Stomach (tissue), 19 donors: ENCODE measurements around the gene DYNC1I1. TPM values are rescaled to one million over a fixed set of nuclear protein-coding genes. Genes with fewer than 3 reads are reported as not detected.

ENCODE experiments used
- DNase-seq, 2 donors: peaks; one replicate each; pipeline versions ENCODE4 v3.0.0 to v3.0.0-alpha.2; 2013 to 2019
- H3K27ac ChIP-seq, 5 donors: fragments of 200-600 bp in 4 of 5; sonication (generic) in 4 of 5; one replicate each; pipeline ENCODE4 v1.5.1; 2013 to 2019; ENCODE audit warnings: mild to moderate bottlenecking in 1 of 5, moderate library complexity in 1 of 5
- H3K27me3 ChIP-seq, 3 donors: fragments of 200-600 bp; sonication (generic); one replicate each; pipeline ENCODE4 v1.5.1; 2017 to 2019; ENCODE audit warnings: mixed run types in 1 of 3
- H3K36me3 ChIP-seq, 4 donors: fragments of 200-600 bp; sonication (generic); 1 replicate in 3 of 4; 2 replicates in 1 of 4; pipeline ENCODE4 v1.5.1; 2016 to 2019
- H3K4me1 ChIP-seq, 4 donors: fragments of 200-600 bp; sonication (generic); one replicate each; pipeline ENCODE4 v1.5.1; 2016 to 2019
- H3K4me3 ChIP-seq, 4 donors: fragments of 200-600 bp; sonication (generic) in 3 of 4; one replicate each; pipeline ENCODE4 v1.5.1; 2016 to 2019; ENCODE audit warnings: mild to moderate bottlenecking in 1 of 4
- H3K9me3 ChIP-seq, 4 donors: fragments of 200-600 bp; sonication (generic); one replicate each; pipeline ENCODE4 v1.5.1; 2016 to 2019
- EP300 ChIP-seq: sonication (generic); formaldehyde crosslinking; IDR thresholded peaks from one replicate; pipeline ENCODE4 v1.6.1; 2017; ENCODE audit warnings: antibody characterized with exemption
- POLR2A ChIP-seq, 4 donors: fragments of 450-650 bp; IDR thresholded peaks; one replicate each; pipeline ENCODE4 v1.6.1; 2016; ENCODE audit warnings: antibody characterized with exemption in 4 of 4, control low read depth in 2 of 4, mild to moderate bottlenecking in 1 of 4, moderate library complexity in 1 of 4
- POLR2AphosphoS5 ChIP-seq, 3 donors: sonication (generic); formaldehyde crosslinking; IDR thresholded peaks; one replicate each; pipeline ENCODE4 v1.6.1; 2016; ENCODE audit warnings: antibody characterized with exemption in 3 of 3
- WGBS, 5 donors: extraction: QIAGEN DNeasy Blood & Tissue Kit in 3 of 5; methylation state at CpG; one replicate each; pipeline versions ENCODE4 v1.1.5 to v1.1.7; 2013 to 2018; 5-methylcytosine and 5-hydroxymethylcytosine counted together
- intact Hi-C: fragments of 100-400 bp; cut with DNase I; formaldehyde crosslinking; loops from one replicate; pipeline ENCODE4 v1.15.1; 2023; ENCODE audit warnings: low total_unique reads
- long read RNA-seq, 10 donors: transcript quantifications; one replicate each; lab custom pipeline, GENCODE V29; 2026
- polyA plus RNA-seq, 3 donors: library from polyadenylated mRNA; stranded (reverse); fragments of 200-250 nt; gene quantifications; one replicate each; pipeline ENCODE4 v1.2.3, GENCODE V29; 2013
- total RNA-seq, 5 donors: library from RNA; depleted of rRNA; stranded (reverse); fragments of >200 nt; gene quantifications; one replicate each; pipeline versions ENCODE4 v1.1.0 to v1.2.3, GENCODE V29; 2014 to 2016
- TF ChIP-seq, protein P1 (sequence below), 7 experiments: fragments of 450-650 bp in 4 of 7; fragments of 200-600 bp in 3 of 7; sonication (generic) in 3 of 7; IDR thresholded peaks; one replicate each; pipeline ENCODE4 v1.5.1; 2016 to 2019; ENCODE audit warnings: antibody characterized with exemption in 7 of 7, control low read depth in 2 of 7, mild to moderate bottlenecking in 1 of 7
- donor health status: healthy with polysubstance abuse.
- donor health status: Bipolar disorder and iron deficiency.
- donor health status: healthy.

Gene DYNC1I1
- total RNA-seq (10 to 100 TPM in 3 of 5 donors, 1 to 10 TPM in 2; 5.1 to 69.4 (median 16.5) TPM), polyA plus RNA-seq (1 to 10 TPM in 2 of 3 donors, under 1 TPM in 1; 0.93 to 1.5 (median 1.4) TPM)
- long read RNA-seq, donor 1 = 0 reads
- long read RNA-seq, donor 2, partial matches to known transcripts = 0 of 1 reads
- long read RNA-seq, donor 2, other reads (novel, unspliced or antisense) = 0 of 1 reads
- long read RNA-seq, donor 3 = 0 reads
- long read RNA-seq, donor 4 = 0 reads
- long read RNA-seq, donor 5, partial matches to known transcripts = 0 of 1 reads
- long read RNA-seq, donor 5, other reads (novel, unspliced or antisense) = 0 of 1 reads
- long read RNA-seq, donor 6 = 0 reads
- long read RNA-seq, donor 7 = 0 reads
- long read RNA-seq, donor 8, partial matches to known transcripts = 0 of 1 reads
- long read RNA-seq, donor 8, other reads (novel, unspliced or antisense) = 0 of 1 reads
- long read RNA-seq, donor 9 = 0 reads
- long read RNA-seq, donor 10 = 0 reads

DNA sequence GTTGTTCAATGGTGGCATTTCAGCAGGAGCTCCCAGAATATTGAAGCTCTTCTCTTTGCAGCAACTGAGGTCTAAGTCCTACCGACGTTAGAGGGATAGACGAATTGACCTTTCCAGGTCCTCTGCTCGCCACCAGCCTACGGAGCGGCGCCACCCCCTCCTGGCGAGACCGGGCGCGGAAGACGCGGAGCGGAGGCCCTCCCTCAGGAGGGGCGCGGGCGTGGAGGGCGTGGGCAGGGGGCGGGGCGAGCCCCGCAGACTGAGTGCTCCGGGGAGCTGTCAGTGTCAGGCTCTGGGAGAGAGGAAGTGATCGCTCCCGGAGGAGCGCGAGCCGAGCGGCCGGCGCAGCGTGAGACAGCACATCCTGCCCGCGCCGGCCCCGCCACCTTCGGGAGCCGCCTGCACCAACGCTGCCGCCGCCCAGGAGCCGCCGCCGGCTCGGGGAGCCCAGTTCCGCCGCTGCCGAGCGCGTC lies at the start of gene DYNC1I1:
TSS of gene DYNC1I1 (plus strand) at position 257 of the 473 bp plus-strand sequence. CDS start 32,176 bp downstream, outside the sequence.
- TF ChIP-seq, protein P1, sequence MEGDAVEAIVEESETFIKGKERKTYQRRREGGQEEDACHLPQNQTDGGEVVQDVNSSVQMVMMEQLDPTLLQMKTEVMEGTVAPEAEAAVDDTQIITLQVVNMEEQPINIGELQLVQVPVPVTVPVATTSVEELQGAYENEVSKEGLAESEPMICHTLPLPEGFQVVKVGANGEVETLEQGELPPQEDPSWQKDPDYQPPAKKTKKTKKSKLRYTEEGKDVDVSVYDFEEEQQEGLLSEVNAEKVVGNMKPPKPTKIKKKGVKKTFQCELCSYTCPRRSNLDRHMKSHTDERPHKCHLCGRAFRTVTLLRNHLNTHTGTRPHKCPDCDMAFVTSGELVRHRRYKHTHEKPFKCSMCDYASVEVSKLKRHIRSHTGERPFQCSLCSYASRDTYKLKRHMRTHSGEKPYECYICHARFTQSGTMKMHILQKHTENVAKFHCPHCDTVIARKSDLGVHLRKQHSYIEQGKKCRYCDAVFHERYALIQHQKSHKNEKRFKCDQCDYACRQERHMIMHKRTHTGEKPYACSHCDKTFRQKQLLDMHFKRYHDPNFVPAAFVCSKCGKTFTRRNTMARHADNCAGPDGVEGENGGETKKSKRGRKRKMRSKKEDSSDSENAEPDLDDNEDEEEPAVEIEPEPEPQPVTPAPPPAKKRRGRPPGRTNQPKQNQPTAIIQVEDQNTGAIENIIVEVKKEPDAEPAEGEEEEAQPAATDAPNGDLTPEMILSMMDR (IDR thresholded peaks at IDR 0.05) = no peak
- TF ChIP-seq POLR2A (IDR thresholded peaks at IDR 0.05) (no peak), EP300 (no peak), POLR2AphosphoS5 (IDR thresholded peaks at IDR 0.05) (peak in 2 of 3 donors; percentile 30 to 35)
- WGBS, 5 donors = 0 to 3% (median 0%) methylated on average over 4 to 49 of the region's 49 CpGs
- intact Hi-C loops = no loop called here
- no peaks in the 10 kb centered on the region for H3K36me3 ChIP-seq
- peaks cover 0 to 13% (median 11%) of the 10 kb centered on the region in 3 donors for H3K27me3 ChIP-seq
- H3K9me3 ChIP-seq = no peaks in the 10 kb centered on the region
- peaks cover 0 to 29% (median 8%) of the 10 kb centered on the region in 4 donors for H3K4me1 ChIP-seq
- H3K27ac ChIP-seq = peak within 1 kb of the TSS in 3 of 5 donors; percentile 39 to 85 (median 63)
- DNase-seq = peak; percentile 61 to 87
- H3K4me3 ChIP-seq = peak within 1 kb of the TSS; percentile 56 to 76 (median 72)

DNA sequence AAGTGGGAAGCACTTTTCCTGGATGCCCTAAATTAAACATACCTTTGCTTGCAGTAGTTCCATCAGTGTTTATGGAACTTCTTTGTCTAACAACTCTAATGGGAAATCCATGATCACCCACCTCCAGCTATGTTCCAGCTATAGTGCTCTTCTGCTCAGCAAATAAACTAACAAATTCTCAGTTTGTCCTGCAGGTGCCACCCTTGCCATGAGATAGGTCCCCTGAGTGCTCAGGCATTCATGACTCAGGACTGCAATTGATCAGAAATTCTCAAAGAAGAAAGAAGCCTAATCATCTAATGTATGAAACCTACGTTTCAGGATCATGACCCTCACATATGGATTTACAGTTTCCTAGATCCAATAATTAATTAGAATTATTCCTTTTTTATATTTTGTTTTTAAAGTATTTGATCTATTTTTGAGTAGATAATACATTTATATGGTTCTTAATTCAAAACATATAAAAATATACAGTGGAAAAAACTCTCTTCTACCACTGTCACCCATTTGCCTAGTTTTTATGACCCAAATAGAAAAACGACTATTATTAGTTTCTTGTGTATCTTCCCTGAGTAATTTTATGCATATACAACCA lies 48.7 kb upstream of the DYNC1I1 start:
- H3K27ac ChIP-seq = no peak overlapping the region
- peak in 1 of 2 donors; percentile 78 for DNase-seq
- H3K4me3 ChIP-seq = no peak overlapping the region
- 9 to 14% (median 12%) methylated on average over 2 of the region's 2 CpGs for WGBS, 5 donors
- H3K36me3 ChIP-seq = no peaks in the 10 kb centered on the region
- H3K4me1 ChIP-seq = no peaks in the 10 kb centered on the region
- H3K27me3 ChIP-seq = peaks cover 0 to 10% (median 0%) of the 10 kb centered on the region in 3 donors
- TF ChIP-seq, protein P1 (IDR thresholded peaks at IDR 0.05) = peak in 5 of 7 experiments; percentile 23 to 68 (median 35)
- TF ChIP-seq EP300 = no peak
- H3K9me3 ChIP-seq = no peaks in the 10 kb centered on the region
- intact Hi-C loops = loop anchor here (10.0 kb wide), 1 partner anchor 151 kb away; no protein-coding TSS in a partner anchor

DNA sequence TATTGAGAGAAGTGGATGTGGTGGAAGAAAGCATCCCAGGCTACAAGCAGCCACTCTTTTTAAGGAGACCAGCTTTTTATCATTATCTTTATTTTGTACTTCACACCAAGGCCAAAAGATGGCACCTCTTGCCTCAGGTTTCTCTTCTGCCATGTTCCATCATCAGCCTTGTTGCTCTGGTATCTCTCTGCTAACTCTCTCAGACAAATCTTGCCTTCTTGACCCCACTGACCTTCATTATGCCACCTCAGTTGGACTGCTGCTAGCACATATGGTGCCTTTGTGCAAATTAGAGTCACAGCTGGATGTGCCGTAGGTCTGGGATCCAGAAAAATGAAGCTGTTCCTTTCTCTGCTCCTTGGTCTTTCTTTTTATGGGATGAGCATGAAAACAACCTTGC lies 47.1 kb upstream of the DYNC1I1 start:
- Histone ChIP-seq H3K27ac (no peak overlapping the region), H3K9me3 (no peaks in the 10 kb centered on the region), H3K4me3 (no peak overlapping the region), H3K27me3 (peaks cover 0 to 8% (median 0%) of the 10 kb centered on the region in 3 donors), H3K36me3 (no peaks in the 10 kb centered on the region), H3K4me1 (no peaks in the 10 kb centered on the region)
- TF ChIP-seq POLR2A (IDR thresholded peaks at IDR 0.05) (no peak), POLR2AphosphoS5 (IDR thresholded peaks at IDR 0.05) (no peak), EP300 (no peak)
- TF ChIP-seq, protein P1 (IDR thresholded peaks at IDR 0.05) = no peak
- WGBS, 5 donors = 84 to 95% (median 91%) methylated on average over 1 of the region's 1 CpG
- intact Hi-C loops = loop anchor here (10.0 kb wide), 1 partner anchor 150 kb away; no protein-coding TSS in a partner anchor
- no peak for DNase-seq

DNA sequence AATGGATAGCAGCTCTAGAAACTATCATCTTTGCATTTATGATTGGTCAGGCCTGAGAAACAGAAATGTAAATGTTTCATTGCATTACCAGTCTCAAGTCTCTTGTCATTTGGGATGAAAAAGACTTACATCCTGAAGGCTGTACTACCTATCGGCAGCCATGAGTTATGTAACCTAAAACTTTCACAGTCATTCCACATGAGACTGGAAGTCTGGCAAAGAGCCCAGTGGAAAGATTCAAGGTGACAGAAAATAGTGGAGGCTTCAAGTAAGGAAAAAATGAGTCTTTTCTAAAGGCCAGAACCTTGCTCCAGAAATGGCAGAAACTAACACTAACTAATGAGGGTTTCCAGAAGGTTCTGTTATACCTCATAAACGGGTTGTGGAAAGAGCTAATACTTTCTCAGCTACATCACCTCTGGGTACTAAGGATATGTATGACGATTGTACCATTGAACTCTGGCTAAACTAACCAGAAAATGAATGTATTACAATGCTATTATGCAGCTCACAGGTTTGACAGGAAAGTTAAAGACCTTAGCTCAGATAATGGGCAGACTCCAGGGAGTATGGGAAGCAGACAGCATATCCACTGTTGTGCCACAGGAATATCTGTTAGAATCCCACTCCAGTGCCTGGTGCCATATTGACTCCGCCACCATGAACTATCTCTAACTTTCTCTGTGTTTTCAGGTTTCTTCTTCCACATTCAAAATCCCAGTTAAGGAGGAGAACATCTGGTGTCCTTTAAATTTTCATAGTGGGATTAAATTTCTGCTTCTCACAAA lies 41.7 kb upstream of the DYNC1I1 start:
- WGBS, 5 donors = 65 to 77% (median 70%) methylated on average over 4 of the region's 4 CpGs
- no peak overlapping the region for H3K27ac ChIP-seq
- TF ChIP-seq POLR2AphosphoS5 (IDR thresholded peaks at IDR 0.05) (no peak), POLR2A (IDR thresholded peaks at IDR 0.05) (no peak), EP300 (no peak)
- TF ChIP-seq, protein P1 (IDR thresholded peaks at IDR 0.05) = no peak
- H3K27me3 ChIP-seq = no peaks in the 10 kb centered on the region
- intact Hi-C loops = no loop called here
- peak in 1 of 2 donors; percentile 8 for DNase-seq
- no peaks in the 10 kb centered on the region for H3K9me3 ChIP-seq
- no peak overlapping the region for H3K4me3 ChIP-seq
- no peaks in the 10 kb centered on the region for H3K36me3 ChIP-seq
- no peaks in the 10 kb centered on the region for H3K4me1 ChIP-seq
